B cell (primary cell): ENCODE results near the gene AMOTL1. TPM values are rescaled to one million over a fixed set of nuclear protein-coding genes. Genes with fewer than 3 reads are reported as not detected.

ENCODE experiments used
- ATAC-seq: fragments of 200-7000 bp; cut with Tn5 transposase; one replicate; pipeline ENCODE4 v1.10.0; 2021; ENCODE audit warnings: low read depth, mild to moderate bottlenecking, moderate number of reproducible peaks, moderate library complexity
- CTCF ChIA-PET: fragments of 350-600 bp; sonication (Branson Sonifier 250); formaldehyde crosslinking; loops from one replicate; lab custom pipeline; 2021; ENCODE audit warnings: antibody characterized with exemption, inconsistent platforms; lab: Charles Lee
- POLR2A ChIA-PET: fragments of 350-600 bp; sonication (Branson Sonifier 250); formaldehyde crosslinking; loops from one replicate; lab custom pipeline; 2021; ENCODE audit warnings: antibody characterized with exemption; lab: Charles Lee
- DNase-seq: peaks from one replicate; pipeline ENCODE4 v3.0.0; 2013
- H2AFZ ChIP-seq: 2 replicates; pipeline ENCODE4 v1.6.1; 2012; ENCODE audit warnings: mild to moderate bottlenecking, low read depth, low read length; ENCODE audit not compliant: insufficient read depth, poor library complexity, severe bottlenecking
- H3K27ac ChIP-seq, 2 donors: 1 replicate in 1 of 2; 2 replicates in 1 of 2; pipeline ENCODE4 v1.5.1; 2012 to 2013; ENCODE audit warnings: low read length in 2 of 2, mild to moderate bottlenecking in 2 of 2, moderate library complexity in 1 of 2
- H3K27me3 ChIP-seq, 4 experiments: fragments of 200-600 bp in 1 of 4; sonication (generic) in 1 of 4; replicated peaks in 1 of 4; 1 replicate in 2 of 4; 2 replicates in 2 of 4; pipeline versions ENCODE4 v1.6.1 to v1.7.0; 2013 to 2016; ENCODE audit warnings: low read length in 3 of 4, mild to moderate bottlenecking in 2 of 4, mixed read lengths in 1 of 4, moderate library complexity in 1 of 4; ENCODE audit not compliant: insufficient read depth in 4 of 4, control insufficient read depth in 3 of 4; ENCODE audit errors: control extremely low read depth in 1 of 4
- H3K36me3 ChIP-seq, 2 experiments: replicated peaks in 1 of 2; 1 replicate in 1 of 2; 2 replicates in 1 of 2; pipeline versions ENCODE4 v1.6.1 to v1.7.1; 2013; ENCODE audit warnings: low read length in 1 of 2; ENCODE audit not compliant: insufficient read depth in 2 of 2, control insufficient read depth in 1 of 2; ENCODE audit errors: control extremely low read depth in 1 of 2, extremely low read depth in 1 of 2
- H3K4me1 ChIP-seq, 2 donors: fragments of 200-600 bp in 1 of 2; sonication (generic) in 1 of 2; 1 replicate in 1 of 2; 2 replicates in 1 of 2; pipeline versions ENCODE4 v1.5.1 to v1.6.1; 2013 to 2017; ENCODE audit warnings: low read length in 2 of 2; ENCODE audit not compliant: control insufficient read depth in 2 of 2, insufficient read depth in 2 of 2
- H3K4me2 ChIP-seq: replicated peaks from 2 replicates; pipeline ENCODE3; 2012; ENCODE audit warnings: mild to moderate bottlenecking, low read depth, low read length; ENCODE audit not compliant: poor library complexity, severe bottlenecking
- H3K4me3 ChIP-seq, 5 experiments: fragments of 200-600 bp in 1 of 5; sonication (generic) in 1 of 5; 1 replicate in 3 of 5; 2 replicates in 2 of 5; pipeline versions ENCODE4 v1.5.1 to v1.7.0; 2011 to 2016; ENCODE audit warnings: low read length in 4 of 5, mild to moderate bottlenecking in 4 of 5, low read depth in 2 of 5, control low read depth in 1 of 5, moderate library complexity in 1 of 5; ENCODE audit not compliant: insufficient read depth in 1 of 5; ENCODE audit errors: control extremely low read depth in 1 of 5, extremely low read depth in 1 of 5
- H3K79me2 ChIP-seq: fragments of 200-600 bp; sonication (generic); one replicate; pipeline ENCODE4 v1.6.0; 2016; ENCODE audit warnings: low read length; ENCODE audit not compliant: control insufficient read depth, insufficient read depth
- H3K9ac ChIP-seq: fragments of 200-600 bp; sonication (generic); 2 replicates; pipeline ENCODE4 v1.6.1; 2017; ENCODE audit warnings: mild to moderate bottlenecking, low read length, moderate library complexity
- H3K9me3 ChIP-seq, 3 donors: one replicate each; pipeline versions ENCODE4 v1.6.1 to v1.7.1; 2013; ENCODE audit warnings: low read length in 2 of 3; ENCODE audit not compliant: control insufficient read depth in 2 of 3, insufficient read depth in 1 of 3; ENCODE audit errors: control extremely low read depth in 1 of 3
- H4K20me1 ChIP-seq: 2 replicates; pipeline ENCODE4 v1.6.0; 2012; ENCODE audit warnings: mild to moderate bottlenecking, low read length; ENCODE audit not compliant: insufficient read depth, control insufficient read depth, poor library complexity, severe bottlenecking
- H3K27ac Mint-ChIP-seq: one replicate; pipeline ENCODE4 v1.8.0; 2021; ENCODE audit warnings: mixed read lengths
- H3K27me3 Mint-ChIP-seq: one replicate; pipeline ENCODE4 v1.8.0; 2021; ENCODE audit warnings: mixed read lengths
- H3K4me1 Mint-ChIP-seq: one replicate; pipeline ENCODE4 v1.8.0; 2021; ENCODE audit warnings: mixed read lengths
- H3K4me3 Mint-ChIP-seq: one replicate; pipeline ENCODE4 v1.8.0; 2021; ENCODE audit warnings: mixed read lengths
- H3K9me3 Mint-ChIP-seq: one replicate; pipeline ENCODE4 v1.8.0; 2022; ENCODE audit warnings: mixed read lengths; ENCODE audit not compliant: insufficient read depth
- CTCF ChIP-seq: fragments of 200-600 bp; IDR thresholded peaks from one replicate; pipeline ENCODE4 v1.8.0; 2022; ENCODE audit warnings: antibody characterized with exemption, mild to moderate bottlenecking
- EZH2 ChIP-seq: IDR thresholded peaks from 2 replicates; pipeline ENCODE4 v1.6.1; 2012; ENCODE audit warnings: borderline replicate concordance, low read depth, mild to moderate bottlenecking, moderate library complexity, low read length; ENCODE audit not compliant: insufficient read depth, poor library complexity, severe bottlenecking
- WGBS: methylation state at CpG from one replicate; pipeline ENCODE4 v1.1.5; 2013; ENCODE audit warnings: missing lambda C conversion rate; ENCODE audit not compliant: insufficient coverage; 5-methylcytosine and 5-hydroxymethylcytosine counted together
- intact Hi-C: fragments of 100-400 bp; cut with micrococcal nuclease; formaldehyde crosslinking; loops from one replicate; pipeline ENCODE4 v1.10.0; 2022
- polyA plus RNA-seq: library from polyadenylated mRNA; depleted of rRNA; stranded (reverse); fragments of >200 nt; gene quantifications from 2 replicates; pipeline ENCODE4 v1.2.3, GENCODE V29; 2012
- total RNA-seq, 2 donors: library from RNA; stranded (reverse); fragments of 120-200 nt in 1 of 2; gene quantifications; 1 replicate in 1 of 2; 2 replicates in 1 of 2; pipeline versions ENCODE4 v1.2.3 to v1.2.4, GENCODE V29; 2013 to 2022

The AMOTL1 gene
- total and polyA plus RNA-seq, 2 donors (not counting 1 experiment from before 2014, with no cell fraction given), result 0.04 to 0.30 TPM

GRCh38 chr11:94722735-94723134, 45.4 kb upstream of the AMOTL1 start:
- Histone ChIP-seq H3K9ac (no peak overlapping the region), H3K27me3 (peaks cover 0 to 4% (median 1%) of the 10 kb centered on the region in 4 experiments), H3K79me2 (no peaks in the 10 kb centered on the region), H3K4me2 (no peak overlapping the region), H3K4me3 (no peak overlapping the region), H3K9me3 (no peaks in the 10 kb centered on the region), H3K4me1 (no peaks in the 10 kb centered on the region), H2AFZ (no peak overlapping the region), H3K27ac (no peak overlapping the region), H4K20me1 (no peaks in the 10 kb centered on the region), H3K36me3 (no peaks in the 10 kb centered on the region)
- DNase-seq (no peak), ATAC-seq (no peak)
- H3K27me3 Mint-ChIP-seq, result peaks cover 24% of the 10 kb centered on the region
- ChIA-PET CTCF (no interaction called here), POLR2A (no interaction called here)
- TF ChIP-seq CTCF, result no peak
- no peak for TF ChIP-seq EZH2
- no peaks in the 10 kb centered on the region for H3K4me1 Mint-ChIP-seq
- H3K27ac Mint-ChIP-seq, result no peak overlapping the region
- no peak overlapping the region for H3K4me3 Mint-ChIP-seq
- no peaks in the 10 kb centered on the region for H3K9me3 Mint-ChIP-seq
- intact Hi-C loops, result no loop called here
- no CpG with 5 or more reads among the region's 1 CpG for WGBS

- H4K20me1 ChIP-seq, result no peaks in the 10 kb centered on the region
- H3K4me2 ChIP-seq, result no peak overlapping the region
- H3K27me3 ChIP-seq, result peaks cover 0 to 4% (median 1%) of the 10 kb centered on the region in 4 experiments
- WGBS, result 75% methylated on average over 2 of the region's 2 CpGs
- no peak for ATAC-seq
- H3K79me2 ChIP-seq, result no peaks in the 10 kb centered on the region
- TF ChIP-seq CTCF (no peak), EZH2 (no peak)
- no peak overlapping the region for H3K9ac ChIP-seq
- no peak overlapping the region for H3K4me3 ChIP-seq
- no peaks in the 10 kb centered on the region for H3K4me1 Mint-ChIP-seq
- H2AFZ ChIP-seq, result no peak overlapping the region
- H3K36me3 ChIP-seq, result no peaks in the 10 kb centered on the region
- ChIA-PET CTCF (no interaction called here), POLR2A (no interaction called here)
- H3K9me3 Mint-ChIP-seq, result no peaks in the 10 kb centered on the region
- DNase-seq, result no peak
- no peak overlapping the region for H3K27ac ChIP-seq
- H3K4me3 Mint-ChIP-seq, result no peak overlapping the region
- no peaks in the 10 kb centered on the region for H3K4me1 ChIP-seq
- H3K9me3 ChIP-seq, result no peaks in the 10 kb centered on the region
- peaks cover 22% of the 10 kb centered on the region for H3K27me3 Mint-ChIP-seq
- H3K27ac Mint-ChIP-seq, result no peak overlapping the region
- intact Hi-C loops, result no loop called here
Observed at GRCh38 chr11:94725097-94725496, 43.1 kb upstream of the AMOTL1 start.
